OCI-LY7 (cell line): ENCODE results near the gene CLPSL1. TPM values are rescaled to one million over a fixed set of nuclear protein-coding genes. Genes with fewer than 3 reads are reported as not detected.

ENCODE experiments used
- BruUV-seq: library from RNA; stranded (reverse); fragments of 400-500 nt; replicated peaks from 2 replicates; lab custom pipeline; 2021; lab: Mats Ljungman, UMichigan
- CTCF ChIA-PET: fragments of 300-600 bp; sonication (Branson Sonifier 250); formaldehyde crosslinking; loops from one replicate; lab custom pipeline; 2022; ENCODE audit warnings: antibody characterized with exemption; ENCODE audit not compliant: unreplicated experiment; lab: Charles Lee
- POLR2A ChIA-PET: fragments of 300-600 bp; sonication (Branson Sonifier 250); formaldehyde crosslinking; loops from one replicate; lab custom pipeline; 2022; ENCODE audit warnings: antibody characterized with exemption; lab: Charles Lee
- DNase-seq: peaks from one replicate; pipeline ENCODE4 v3.0.0-alpha.2; 2015; ENCODE audit warnings: low spot score
- H2AFZ ChIP-seq: fragments of 200-600 bp; sonication (generic), shearing (Covaris generic); 2 replicates; pipeline ENCODE4 v1.6.1; 2014; ENCODE audit warnings: mild to moderate bottlenecking, antibody characterized with exemption, low read length, moderate library complexity
- H3K27ac ChIP-seq: fragments of 200-600 bp; sonication (generic); 2 replicates; pipeline ENCODE4 v1.5.1; 2014; ENCODE audit warnings: mixed run types, low read depth, mild to moderate bottlenecking, moderate library complexity, low read length, inconsistent platforms; ENCODE audit not compliant: poor library complexity, severe bottlenecking
- H3K36me3 ChIP-seq: fragments of 200-600 bp; sonication (generic); 2 replicates; pipeline ENCODE4 v1.6.1; 2014; ENCODE audit warnings: mild to moderate bottlenecking, antibody characterized with exemption, low read length, moderate library complexity, mixed read lengths; ENCODE audit not compliant: insufficient read depth
- H3K4me1 ChIP-seq: fragments of 200-600 bp; sonication (generic); 2 replicates; pipeline ENCODE4 v1.5.1; 2014; ENCODE audit warnings: mild to moderate bottlenecking, low read length; ENCODE audit not compliant: insufficient read depth, poor library complexity, severe bottlenecking
- H3K4me2 ChIP-seq: fragments of 200-600 bp; sonication (generic); 2 replicates; pipeline ENCODE4 v1.6.1; 2014; ENCODE audit warnings: mild to moderate bottlenecking, low read length
- H3K4me3 ChIP-seq: fragments of 200-600 bp; sonication (generic); 2 replicates; pipeline ENCODE4 v1.5.1; 2014; ENCODE audit warnings: mild to moderate bottlenecking, low read depth, low read length; ENCODE audit not compliant: poor library complexity, severe bottlenecking
- H3K79me2 ChIP-seq: fragments of 200-600 bp; sonication (generic); 2 replicates; pipeline ENCODE4 v1.6.1; 2016; ENCODE audit warnings: low read depth, mild to moderate bottlenecking, low read length, moderate library complexity, mixed read lengths; ENCODE audit not compliant: insufficient read depth
- H3K9me2 ChIP-seq: fragments of 200-600 bp; sonication (generic); 2 replicates; pipeline ENCODE4 v1.6.1; 2016; ENCODE audit warnings: mild to moderate bottlenecking, low read length, mixed read lengths; ENCODE audit not compliant: insufficient read depth
- H3K9me3 ChIP-seq: fragments of 200-600 bp; sonication (generic); 2 replicates; pipeline ENCODE4 v1.6.1; 2014; ENCODE audit warnings: mild to moderate bottlenecking, mixed run types, low read length, mixed read lengths
- H4K20me1 ChIP-seq: fragments of 200-600 bp; sonication (generic); 2 replicates; pipeline ENCODE4 v1.6.1; 2014; ENCODE audit warnings: mild to moderate bottlenecking, antibody characterized with exemption, low read length, moderate library complexity, mixed read lengths; ENCODE audit not compliant: insufficient read depth
- CTCF ChIP-seq: fragments of 200-600 bp; sonication (generic); conservative IDR thresholded peaks from 2 replicates; pipeline ENCODE4 v1.5.1; 2014; ENCODE audit warnings: mild to moderate bottlenecking, antibody characterized with exemption, low read length, moderate library complexity, mixed read lengths
- EZH2phosphoT487 ChIP-seq: fragments of 200-600 bp; sonication (generic); IDR thresholded peaks from 2 replicates; pipeline ENCODE4 v1.6.1; 2018; ENCODE audit warnings: low read depth, borderline replicate concordance, mild to moderate bottlenecking, mixed run types, antibody characterized with exemption, low read length, moderate library complexity, mixed read lengths
- intact Hi-C: fragments of 100-400 bp; cut with micrococcal nuclease; formaldehyde crosslinking; loops from one replicate; pipeline ENCODE4 v1.10.0; 2022; ENCODE audit not compliant: unreplicated experiment
- total RNA-seq, 2 experiments: library from RNA; depleted of rRNA in 1 of 2; stranded (reverse); fragments of >200 nt in 1 of 2; shearing (Covaris generic) in 1 of 2; gene quantifications; 2 replicates each; pipeline ENCODE4 v1.2.3, GENCODE V29; 2014 to 2022

The CLPSL1 gene
- total RNA-seq, 2 experiments from 2014 or later: not detected

GRCh38 chr6:35746516-35746915 lies 34.3 kb upstream of the CLPSL1 start:
- TF ChIP-seq CTCF (no peak), EZH2phosphoT487 (no peak)
- H3K27ac ChIP-seq: no peak overlapping the region
- no peaks in the 10 kb centered on the region for H3K9me2 ChIP-seq
- H3K9me3 ChIP-seq: peaks cover 9% of the 10 kb centered on the region; the same call in 1 of the 2 replicates
- ChIA-PET CTCF (no interaction called here), POLR2A (no interaction called here)
- no peak overlapping the region for H2AFZ ChIP-seq
- H3K4me1 ChIP-seq: no peaks in the 10 kb centered on the region
- H3K4me2 ChIP-seq: no peak overlapping the region
- no peak for DNase-seq
- H3K79me2 ChIP-seq: no peaks in the 10 kb centered on the region
- intact Hi-C loops: no loop called here
- H4K20me1 ChIP-seq: no peaks in the 10 kb centered on the region
- H3K36me3 ChIP-seq: no peaks in the 10 kb centered on the region
- BruUV-seq: no TSS peak
- H3K4me3 ChIP-seq: no peak overlapping the region

- Histone ChIP-seq H3K9me3 (peaks cover 9% of the 10 kb centered on the region; the same call in 1 of the 2 replicates), H2AFZ (no peak overlapping the region), H3K4me1 (no peaks in the 10 kb centered on the region), H3K4me3 (no peak overlapping the region), H3K36me3 (no peaks in the 10 kb centered on the region), H3K79me2 (no peaks in the 10 kb centered on the region), H3K9me2 (no peaks in the 10 kb centered on the region), H3K27ac (no peak overlapping the region), H3K4me2 (no peak overlapping the region), H4K20me1 (no peaks in the 10 kb centered on the region)
- no peak for TF ChIP-seq CTCF
- TF ChIP-seq EZH2phosphoT487: no peak
- no peak for DNase-seq
- intact Hi-C loops: no loop called here
- BruUV-seq: no TSS peak
- ChIA-PET CTCF (no interaction called here), POLR2A (interaction anchor here (0.6 to 1.4 kb wide), 2 partner anchors 8 to 35 kb away, joined by 3 read pairs; no protein-coding TSS in a partner anchor)
These were observed 32.9 kb upstream of the CLPSL1 start for GRCh38 chr6:35747877-35748276.

DNA sequence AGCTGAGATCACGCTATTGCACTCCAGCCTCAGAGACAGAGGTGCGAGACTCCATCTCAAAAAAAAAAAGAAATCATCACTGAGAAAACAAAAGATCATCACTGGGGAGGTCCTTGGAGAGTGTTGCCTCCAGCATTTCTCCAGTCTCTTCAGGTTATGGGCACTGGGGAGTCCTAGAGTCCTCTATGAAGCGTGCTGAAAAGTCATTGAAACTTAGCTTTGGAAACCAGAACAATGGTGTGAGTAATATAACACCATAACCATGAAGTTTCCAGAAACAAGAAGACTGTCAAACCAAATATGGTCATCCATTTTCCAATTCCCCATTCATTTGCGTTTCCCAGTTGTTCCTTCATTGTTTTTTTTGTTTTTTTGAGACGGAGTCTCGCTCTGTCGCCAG lies 30.3 kb upstream of the CLPSL1 start:
- no peaks in the 10 kb centered on the region for H4K20me1 ChIP-seq
- no peak for TF ChIP-seq CTCF
- no peak for TF ChIP-seq EZH2phosphoT487
- no peak overlapping the region for H3K4me2 ChIP-seq
- peaks cover 9% of the 10 kb centered on the region; the same call in 1 of the 2 replicates for H3K9me3 ChIP-seq
- no peak overlapping the region for H3K4me3 ChIP-seq
- H3K9me2 ChIP-seq: no peaks in the 10 kb centered on the region
- BruUV-seq: no TSS peak
- intact Hi-C loops: loop anchor here (10.0 kb wide), 1 partner anchor 204 kb away; no protein-coding TSS in a partner anchor
- no peaks in the 10 kb centered on the region for H3K79me2 ChIP-seq
- no peaks in the 10 kb centered on the region for H3K4me1 ChIP-seq
- CTCF ChIA-PET: no interaction called here
- no peak overlapping the region for H3K27ac ChIP-seq
- DNase-seq: no peak
- POLR2A ChIA-PET: interaction anchor here (0.7 kb wide), 3 partner anchors 14 to 106 kb away, joined by 3 to 5 read pairs (median 3); partner anchors contain the start of gene ARMC12
- no peak overlapping the region for H2AFZ ChIP-seq
- H3K36me3 ChIP-seq: no peaks in the 10 kb centered on the region
